ENCODE measurements around the gene B4GALNT4. TPM values are rescaled to one million over a fixed set of nuclear protein-coding genes. Genes with fewer than 3 reads are reported as not detected.

The B4GALNT4 gene
- total RNA-seq, 1 donor from 2014 or later = 1.9 TPM

DNA sequence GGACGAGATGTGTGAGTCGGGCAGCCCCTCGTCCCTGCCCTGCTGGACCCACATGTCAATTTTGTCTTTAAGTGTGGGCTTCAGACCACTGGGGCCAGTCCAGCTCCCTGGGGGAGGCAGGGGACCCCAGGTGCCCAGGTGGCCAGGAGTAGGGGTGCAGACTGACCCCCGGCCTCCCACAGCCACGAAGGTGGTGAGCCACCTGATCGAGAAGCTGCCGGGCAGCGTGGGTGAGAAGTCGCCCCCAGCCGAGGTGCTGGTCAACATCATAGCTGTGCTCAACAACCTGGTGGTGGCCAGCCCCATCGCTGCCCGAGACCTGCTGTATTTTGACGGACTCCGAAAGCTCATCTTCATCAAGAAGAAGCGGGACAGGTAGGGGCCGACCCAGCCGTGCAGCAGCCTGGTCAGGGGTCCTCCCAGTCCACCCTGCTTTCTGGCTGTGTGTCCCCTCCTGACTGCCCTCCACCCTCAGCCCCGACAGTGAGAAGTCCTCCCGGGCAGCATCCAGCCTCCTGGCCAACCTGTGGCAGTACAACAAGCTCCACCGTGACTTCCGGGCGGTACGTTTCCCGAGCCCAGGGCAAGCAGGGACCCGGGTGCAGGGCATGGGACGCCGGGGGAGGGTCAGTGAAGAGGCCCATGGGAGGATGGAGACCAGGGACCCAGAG lies 34.6 kb downstream of the B4GALNT4 start:
- DNase-seq = no peak
- no peak overlapping the region for H3K27ac ChIP-seq
- H3K4me1 ChIP-seq = peaks cover 17% of the 10 kb centered on the region
- TF ChIP-seq, protein P1, sequence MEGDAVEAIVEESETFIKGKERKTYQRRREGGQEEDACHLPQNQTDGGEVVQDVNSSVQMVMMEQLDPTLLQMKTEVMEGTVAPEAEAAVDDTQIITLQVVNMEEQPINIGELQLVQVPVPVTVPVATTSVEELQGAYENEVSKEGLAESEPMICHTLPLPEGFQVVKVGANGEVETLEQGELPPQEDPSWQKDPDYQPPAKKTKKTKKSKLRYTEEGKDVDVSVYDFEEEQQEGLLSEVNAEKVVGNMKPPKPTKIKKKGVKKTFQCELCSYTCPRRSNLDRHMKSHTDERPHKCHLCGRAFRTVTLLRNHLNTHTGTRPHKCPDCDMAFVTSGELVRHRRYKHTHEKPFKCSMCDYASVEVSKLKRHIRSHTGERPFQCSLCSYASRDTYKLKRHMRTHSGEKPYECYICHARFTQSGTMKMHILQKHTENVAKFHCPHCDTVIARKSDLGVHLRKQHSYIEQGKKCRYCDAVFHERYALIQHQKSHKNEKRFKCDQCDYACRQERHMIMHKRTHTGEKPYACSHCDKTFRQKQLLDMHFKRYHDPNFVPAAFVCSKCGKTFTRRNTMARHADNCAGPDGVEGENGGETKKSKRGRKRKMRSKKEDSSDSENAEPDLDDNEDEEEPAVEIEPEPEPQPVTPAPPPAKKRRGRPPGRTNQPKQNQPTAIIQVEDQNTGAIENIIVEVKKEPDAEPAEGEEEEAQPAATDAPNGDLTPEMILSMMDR (IDR thresholded peaks at IDR 0.05) = no peak
- H3K4me3 ChIP-seq = no peak overlapping the region
- H3K27me3 ChIP-seq = no peaks in the 10 kb centered on the region
- intact Hi-C loops (cut with DNase I) = no loop called here
- H3K36me3 ChIP-seq = no peaks in the 10 kb centered on the region
- no peaks in the 10 kb centered on the region for H3K9me3 ChIP-seq
- no peak for ATAC-seq

DNA sequence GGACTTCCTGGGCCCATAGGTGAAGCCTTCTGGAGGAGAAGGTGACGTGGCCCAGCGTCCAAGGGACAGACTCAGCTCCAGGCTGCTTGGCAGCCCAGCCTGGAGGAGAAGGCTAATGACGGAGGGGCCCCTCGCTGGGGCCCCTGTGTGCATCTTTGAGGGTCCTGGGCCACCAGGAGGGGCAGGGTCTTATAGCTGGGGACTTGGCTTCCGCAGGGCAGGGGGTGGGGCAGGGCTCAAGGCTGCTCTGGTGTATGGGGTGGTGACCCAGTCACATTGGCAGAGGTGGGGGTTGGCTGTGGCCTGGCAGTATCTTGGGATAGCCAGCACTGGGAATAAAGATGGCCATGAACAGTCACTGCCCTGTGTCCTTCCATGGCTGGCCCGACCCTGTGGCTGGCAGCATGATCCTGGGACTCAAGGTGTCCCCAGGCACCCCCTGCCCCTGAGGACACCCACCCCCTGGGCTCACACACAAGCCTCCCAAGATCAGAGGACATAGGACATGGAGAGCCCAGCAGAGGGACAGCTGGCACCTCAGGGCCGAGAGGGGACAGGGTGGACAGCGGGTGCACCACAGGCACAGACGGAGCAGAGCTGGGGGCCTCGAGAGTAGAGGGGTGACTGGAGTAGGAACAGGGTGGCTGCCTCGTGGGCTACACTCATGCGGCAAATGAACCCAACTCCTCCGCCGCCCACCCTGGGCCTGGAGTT lies 35.4 kb downstream of the B4GALNT4 start:
- Histone ChIP-seq H3K4me1 (peaks cover 17% of the 10 kb centered on the region), H3K36me3 (no peaks in the 10 kb centered on the region), H3K9me3 (no peaks in the 10 kb centered on the region), H3K4me3 (no peak overlapping the region), H3K27me3 (no peaks in the 10 kb centered on the region), H3K27ac (no peak overlapping the region)
- TF ChIP-seq, protein P1 (IDR thresholded peaks at IDR 0.05) = no peak
- DNase-seq (no peak), ATAC-seq (no peak)
- intact Hi-C loops (cut with DNase I) = no loop called here

DNA sequence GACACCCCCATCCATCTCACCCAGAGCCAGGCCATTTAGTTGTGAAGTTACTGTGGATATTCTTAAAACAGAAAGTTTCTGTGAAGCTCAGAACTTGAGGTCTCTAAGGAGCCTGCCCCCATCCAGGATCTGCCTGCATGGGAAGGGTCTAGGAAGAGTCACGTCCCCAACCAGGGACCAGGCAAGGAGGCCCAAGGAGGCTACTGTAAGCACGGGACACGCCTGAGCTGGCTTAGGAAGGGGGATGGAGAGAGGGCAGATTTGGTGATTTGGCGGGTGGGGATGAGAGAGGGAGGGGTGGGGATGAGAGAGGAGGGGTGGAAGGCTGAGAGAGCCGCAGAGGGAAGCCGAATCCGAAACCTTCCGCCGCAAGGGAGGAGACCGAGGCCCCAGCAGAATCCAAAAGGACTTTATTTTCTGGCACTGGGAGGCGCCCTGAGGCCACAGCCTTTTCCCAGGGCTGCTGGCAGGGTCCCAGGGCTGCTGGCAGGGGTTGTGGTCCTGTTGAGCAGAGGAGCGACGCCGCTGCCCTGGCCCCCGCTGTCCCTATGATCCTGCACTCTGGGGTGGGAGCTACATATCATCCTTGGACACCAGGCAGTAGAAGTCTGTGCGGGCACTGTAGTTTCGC lies 36.1 kb downstream of the B4GALNT4 start:
- H3K36me3 ChIP-seq = no peaks in the 10 kb centered on the region
- TF ChIP-seq, protein P1 (IDR thresholded peaks at IDR 0.05) = no peak
- H3K9me3 ChIP-seq = no peaks in the 10 kb centered on the region
- no peak for DNase-seq
- H3K4me1 ChIP-seq = peaks cover 17% of the 10 kb centered on the region
- no peak overlapping the region for H3K4me3 ChIP-seq
- intact Hi-C loops (cut with DNase I) = no loop called here
- ATAC-seq = no peak
- no peaks in the 10 kb centered on the region for H3K27me3 ChIP-seq
- no peak overlapping the region for H3K27ac ChIP-seq

DNA sequence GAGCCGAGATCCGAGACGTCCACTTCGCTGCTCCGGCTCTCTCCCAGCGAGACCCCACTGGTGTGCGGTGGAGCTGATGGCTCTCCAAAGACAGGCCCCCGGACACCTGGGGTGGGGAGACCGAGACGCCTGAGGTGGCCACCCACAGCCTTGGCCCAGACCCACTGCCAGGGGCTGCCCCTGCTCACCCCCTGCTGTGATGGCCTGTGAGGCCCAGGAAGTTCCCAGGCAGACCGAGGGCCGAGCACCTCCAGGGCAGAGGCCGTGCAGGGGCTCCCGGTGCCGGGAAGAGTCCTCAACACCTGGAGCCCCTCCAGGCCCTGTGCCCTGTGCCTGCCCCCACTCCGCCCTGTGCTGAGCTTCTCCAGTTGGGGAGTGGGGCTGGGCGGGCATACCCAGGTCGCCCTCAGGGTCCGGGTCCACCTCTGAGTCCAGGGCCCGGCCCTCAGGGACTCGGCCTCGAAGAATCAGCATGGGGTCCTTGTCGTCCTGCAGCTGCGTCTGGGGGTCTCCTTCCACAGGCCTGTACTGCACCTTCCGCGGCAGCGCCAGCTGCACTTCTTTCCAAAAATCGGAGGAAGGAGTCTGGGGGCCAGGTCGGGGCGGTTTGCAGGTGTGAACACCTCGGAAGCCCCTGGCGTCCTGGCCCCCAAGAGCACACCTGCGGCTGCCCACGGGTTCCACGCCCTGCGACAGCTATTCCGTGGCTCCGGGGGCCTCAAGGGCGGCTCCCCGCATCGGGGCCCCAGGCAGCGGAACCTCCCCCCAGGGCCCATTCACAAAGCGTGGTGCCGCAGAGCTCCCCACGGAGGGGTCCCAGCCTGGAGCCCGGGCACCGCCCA lies 36.9 kb downstream of the B4GALNT4 start:
- Histone ChIP-seq H3K27ac (peak overlapping the region; percentile 76), H3K27me3 (no peaks in the 10 kb centered on the region), H3K4me3 (peak overlapping the region; percentile 65), H3K9me3 (no peaks in the 10 kb centered on the region), H3K4me1 (peaks cover 17% of the 10 kb centered on the region), H3K36me3 (no peaks in the 10 kb centered on the region)
- intact Hi-C loops (cut with DNase I) = no loop called here
- no peak for ATAC-seq
- TF ChIP-seq, protein P1 (IDR thresholded peaks at IDR 0.05) = no peak
- DNase-seq = peak; percentile 67
